ENCODE data around the gene CTXN1. TPM values are rescaled to one million over a fixed set of nuclear protein-coding genes. Genes with fewer than 3 reads are reported as not detected.

Gene CTXN1
- 2.5 and 7.4 TPM in 2 replicates for total RNA-seq

DNA sequence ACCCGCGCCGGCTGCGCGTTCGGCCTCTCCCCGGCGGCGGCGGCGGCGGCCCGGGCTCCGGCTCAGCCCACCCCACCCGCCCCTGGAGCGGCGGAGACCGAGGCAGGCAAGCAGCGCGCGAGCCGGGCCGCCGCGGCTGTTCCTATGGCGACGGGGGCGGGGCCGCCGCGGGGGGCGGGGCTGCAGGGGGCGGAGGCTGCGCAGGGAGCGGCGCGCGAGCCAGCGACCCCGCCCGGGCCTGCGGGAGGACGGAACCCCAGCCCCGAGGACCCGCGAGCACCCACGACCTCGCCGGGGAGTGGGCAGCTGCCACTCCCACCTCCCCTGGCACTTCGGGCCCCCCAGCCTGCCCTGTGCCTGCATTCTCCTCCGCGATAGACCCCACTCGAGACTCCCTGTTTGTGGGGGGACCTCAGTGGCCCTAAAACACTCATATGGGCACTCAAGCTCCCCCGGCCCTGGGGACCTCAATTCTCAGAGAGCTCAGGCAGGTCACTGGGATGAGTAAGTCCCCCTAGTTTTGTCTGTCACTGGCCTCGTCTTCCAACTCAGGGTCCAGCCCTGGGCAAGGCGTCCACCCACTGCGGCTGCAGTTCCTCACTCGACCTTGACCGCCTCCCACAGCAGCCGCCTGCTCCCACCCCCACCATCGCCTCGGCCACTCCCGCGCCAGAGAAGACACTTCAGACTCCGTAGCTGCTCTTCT, at the start of gene CTXN1:
Gene CTXN1 (minus strand): TSS at position 115 of the 706 bp plus-strand sequence. CDS start 597 bp downstream, outside the sequence.

DNA sequence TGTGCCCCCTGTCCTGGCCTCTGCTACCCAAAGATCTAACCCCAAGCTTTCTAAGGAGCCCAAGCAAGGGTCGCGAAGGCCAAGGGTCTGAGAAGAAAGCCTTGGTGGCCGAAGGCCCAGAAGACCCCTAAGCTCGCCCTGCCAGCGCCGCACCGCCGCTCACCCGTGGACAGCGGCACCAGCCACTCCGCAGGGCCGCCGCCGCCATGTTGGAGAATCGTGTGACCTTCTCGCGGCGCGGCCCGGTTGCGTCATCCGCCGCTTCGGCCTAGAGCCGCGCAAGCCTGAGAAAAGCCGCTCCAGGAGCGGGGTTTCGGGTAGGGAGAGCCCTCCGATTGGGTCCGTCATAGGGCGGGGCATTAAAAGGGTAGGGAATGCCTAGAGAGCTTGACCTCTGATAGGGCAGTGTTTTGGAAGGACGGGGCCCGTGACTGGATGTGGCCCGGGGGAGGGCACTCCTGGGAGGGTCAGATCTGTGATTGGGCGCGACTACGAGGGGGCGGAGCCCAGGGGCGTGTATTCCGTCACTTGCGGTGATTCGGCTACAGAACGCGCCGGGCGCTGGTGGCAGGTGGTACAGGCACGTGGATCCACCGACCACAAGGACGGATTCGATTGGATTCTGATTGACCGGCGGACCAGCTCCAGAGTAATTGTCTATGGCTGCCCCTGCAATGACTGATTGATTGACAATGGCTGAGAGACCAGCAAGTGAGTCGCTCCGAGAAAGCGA, 17.7 kb upstream of the CTXN1 start, which contains the start of gene TIMM44:
Gene TIMM44 (minus strand): TSS at position 223 of the 733 bp plus-strand sequence. CDS start 15 bp downstream, at position 208.

GRCh38 chr19:7919610-7920518, 6.1 kb downstream of the CTXN1 start, which contains the start of gene SNAPC2:
SNAPC2 (plus strand) TSS chr19:7920338; CDS start chr19:7920367, 29 bp downstream.

GRCh38 chr19:7914598-7915045, 11.3 kb downstream of the CTXN1 start, which contains the start of gene TGFBR3L:
TGFBR3L (plus strand) TSS chr19:7914830.

DNA sequence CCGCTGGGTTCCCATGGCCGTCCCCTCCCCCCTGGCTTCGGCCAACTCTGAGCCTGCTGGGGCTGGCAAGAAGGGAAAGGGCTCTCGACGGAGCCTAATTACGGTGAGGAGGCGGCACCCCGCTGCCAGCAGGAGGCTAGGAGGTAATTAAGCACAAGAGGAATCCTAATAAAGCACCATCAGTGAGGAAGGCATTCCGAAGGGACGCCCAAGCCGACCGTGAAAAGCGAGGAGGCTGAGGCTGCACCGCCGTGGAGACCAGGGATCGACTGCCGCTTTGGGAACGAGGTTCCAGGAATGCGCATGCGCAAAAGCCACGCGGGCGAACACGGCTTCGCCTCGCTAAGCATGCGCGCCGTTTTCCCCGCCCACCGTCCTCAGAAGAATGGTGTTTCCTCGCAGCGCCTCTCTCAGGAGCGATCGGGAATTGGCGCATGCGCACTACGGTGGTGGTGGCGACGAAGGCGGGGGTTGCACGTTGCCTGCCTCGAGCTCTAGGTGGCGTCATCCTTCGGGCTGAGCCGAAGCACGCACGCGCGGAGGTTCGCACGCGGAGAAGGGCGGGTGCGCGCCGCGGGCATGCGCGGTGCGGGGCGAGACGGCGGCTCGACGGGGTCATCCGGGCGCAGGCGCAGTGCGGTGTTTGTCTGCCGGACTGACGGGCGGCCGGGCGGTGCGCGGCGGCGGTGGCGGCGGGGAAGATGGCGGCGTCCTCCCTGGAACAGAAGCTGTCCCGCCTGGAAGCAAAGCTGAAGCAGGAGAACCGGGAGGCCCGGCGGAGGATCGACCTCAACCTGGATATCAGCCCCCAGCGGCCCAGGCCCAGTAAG, 22.5 kb downstream of the CTXN1 start, which contains the start of gene MAP2K7:
Gene MAP2K7 (plus strand): TSS at position 634 of the 830 bp plus-strand sequence. CDS start 68 bp downstream, at position 702.

DNA sequence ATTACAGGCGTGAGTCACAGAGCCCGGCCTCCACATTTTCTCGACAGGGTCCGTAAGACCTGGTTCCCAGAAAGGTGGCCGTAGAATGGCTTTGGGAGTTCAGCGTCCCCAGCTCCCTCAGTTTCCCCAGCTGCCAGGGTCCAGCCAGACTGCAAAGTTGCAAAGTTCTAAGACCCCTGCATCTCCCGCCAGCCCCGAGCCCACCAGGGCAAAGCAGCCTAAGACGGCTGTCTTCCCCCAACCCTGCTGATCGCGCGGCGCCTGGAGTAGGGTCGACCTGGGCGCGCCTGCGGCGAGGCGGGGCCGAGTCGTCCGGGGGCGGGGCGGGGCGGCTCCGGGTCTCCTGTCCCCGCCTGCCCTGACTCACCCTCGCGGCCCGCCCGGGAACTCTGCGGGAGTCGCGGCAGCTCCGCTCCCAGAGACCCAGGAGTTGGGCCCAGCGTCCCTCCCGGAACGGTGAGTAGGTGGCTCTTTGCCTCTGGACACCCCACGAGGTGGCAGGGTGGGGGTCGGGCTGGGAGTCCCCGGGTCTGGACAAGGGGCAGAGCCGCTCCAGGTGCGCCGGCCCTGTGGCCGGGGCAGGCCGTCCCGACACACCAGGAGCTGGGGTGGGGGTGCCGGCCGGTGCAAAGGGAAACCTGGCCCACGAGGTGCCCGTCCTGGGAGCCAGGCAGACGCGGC, 37.6 kb downstream of the CTXN1 start, which contains the start of gene LRRC8E:
Gene LRRC8E (plus strand): TSS at position 366 of the 681 bp plus-strand sequence. CDS start 7,094 bp downstream, outside the sequence.

Other genes with a start within 250 kb of the CTXN1 start
- gene MCEMP1, start 249.0 kb downstream of the CTXN1 start, total RNA-seq, result not detected in 2 replicates
- 64.4 and 67.2 TPM in 2 replicates for gene TRAPPC5, start 245.3 kb downstream of the CTXN1 start, total RNA-seq
- gene FCER2, start 224.0 kb downstream of the CTXN1 start, total RNA-seq, result not detected in 2 replicates
- not detected in 2 replicates for gene CLEC4G, start 194.0 kb downstream of the CTXN1 start, total RNA-seq
- not detected in 2 replicates for gene CD209, start 178.6 kb downstream of the CTXN1 start, total RNA-seq
- gene CLEC4M, start 162.9 kb downstream of the CTXN1 start, total RNA-seq, result not detected in 2 replicates
- 22.3 and 22.4 TPM in 2 replicates for gene EVI5L, start 95.9 kb downstream of the CTXN1 start, total RNA-seq
- 0.10 TPM in 1 of 2 replicates, not detected in the other for gene PRR36, start 51.7 kb downstream of the CTXN1 start, total RNA-seq
- gene LRRC8E, start 37.6 kb downstream of the CTXN1 start, total RNA-seq, result 3.1 and 3.8 TPM in 2 replicates
- gene MAP2K7, start 22.3 kb downstream of the CTXN1 start, total RNA-seq, result 17.1 and 17.7 TPM in 2 replicates
- 1.6 and 5.6 TPM in 2 replicates for gene TGFBR3L, start 11.3 kb downstream of the CTXN1 start, total RNA-seq
- gene SNAPC2, start 5.8 kb downstream of the CTXN1 start, total RNA-seq, result 14.9 and 19.0 TPM in 2 replicates
- 24.8 and 36.8 TPM in 2 replicates for gene TIMM44, start 17.5 kb upstream of the CTXN1 start, total RNA-seq
- gene ELAVL1, start 79.5 kb upstream of the CTXN1 start, total RNA-seq, result 59.9 and 67.5 TPM in 2 replicates
- not detected in 2 replicates for gene CCL25, start 126.6 kb upstream of the CTXN1 start, total RNA-seq
- gene FBN3, start 223.5 kb upstream of the CTXN1 start, total RNA-seq, result not detected in 2 replicates

Data from smooth muscle cell of the pulmonary artery (primary cell).